Gastrocnemius medialis (tissue), 4 donors: ENCODE results near the gene GRIK1.

Experiments used
- CTCF ChIP-seq, 5 experiments: fragments of 450-650 bp in 3 of 5; fragments of 200-600 bp in 2 of 5; sonication (generic) in 2 of 5; IDR thresholded peaks in 4 of 5; conservative IDR thresholded peaks in 1 of 5; 1 replicate in 4 of 5; 2 replicates in 1 of 5; pipeline ENCODE4 v1.5.1; 2016 to 2019; ENCODE audit warnings: antibody characterized with exemption in 5 of 5, mild to moderate bottlenecking in 3 of 5, moderate library complexity in 3 of 5
- POLR2A ChIP-seq, 2 donors: fragments of 450-650 bp; IDR thresholded peaks; one replicate each; pipeline ENCODE4 v1.6.1; 2017; ENCODE audit warnings: antibody characterized with exemption in 2 of 2, mild to moderate bottlenecking in 2 of 2, moderate library complexity in 2 of 2

DNA sequence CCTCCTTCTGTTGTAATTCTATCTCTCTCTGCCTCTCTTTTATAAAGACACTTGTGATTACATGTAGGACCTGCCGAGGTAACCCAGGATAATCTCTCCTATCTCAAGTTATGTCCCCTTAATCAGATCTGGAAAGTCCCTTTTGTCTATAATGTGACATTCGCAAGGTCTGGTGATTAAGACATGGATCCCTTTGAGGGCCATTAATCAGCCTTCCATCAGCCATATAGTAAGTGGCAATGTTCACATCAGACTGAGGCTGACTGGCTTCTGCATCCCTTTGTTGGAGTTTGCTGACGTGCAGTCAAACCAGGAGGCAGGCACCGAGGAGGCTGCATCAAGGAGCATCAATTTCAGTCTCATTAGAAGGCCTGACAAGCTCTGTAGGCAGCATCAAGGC is 431.5 kb downstream of the GRIK1 start:
- TF ChIP-seq CTCF (IDR thresholded peaks at IDR 0.05 in 4 of 5, conservative IDR thresholded peaks at IDR 0.05 in 1 of 5) (no peak), POLR2A (IDR thresholded peaks at IDR 0.05) (no peak)
